Frontal cortex (tissue), 4 donors: ENCODE results near the gene ARL4D. TPM values are rescaled to one million over a fixed set of nuclear protein-coding genes. Genes with fewer than 3 reads are reported as not detected.
A peak's percentile ranks its signal among the peaks of the same experiment; 100 is the strongest.
"Not testable (repeated sequence)": the region's sequence is repeated elsewhere in the genome, so short reads cannot be mapped to it uniquely, and the experiment has no call there.

Experiments
- DNase-seq, 2 donors: peaks; one replicate each; pipeline ENCODE4 v3.0.0; 2012; ENCODE audit warnings: low spot score in 2 of 2
- FAIRE-seq: peaks from 2 replicates; lab custom pipeline; 2012; peaks lifted over from hg19 to GRCh38; lab: Jason Lieb, UNC
- total RNA-seq: library from RNA; depleted of rRNA; stranded (reverse); fragments of >200 nt; gene quantifications from one replicate; pipeline ENCODE4 v1.2.3, GENCODE V29; 2014
- donor health status: control.
- donor health status: control.
- donor health status: control.

The ARL4D gene
- total RNA-seq, 1 donor from 2014 or later, result 39.5 TPM

DNA sequence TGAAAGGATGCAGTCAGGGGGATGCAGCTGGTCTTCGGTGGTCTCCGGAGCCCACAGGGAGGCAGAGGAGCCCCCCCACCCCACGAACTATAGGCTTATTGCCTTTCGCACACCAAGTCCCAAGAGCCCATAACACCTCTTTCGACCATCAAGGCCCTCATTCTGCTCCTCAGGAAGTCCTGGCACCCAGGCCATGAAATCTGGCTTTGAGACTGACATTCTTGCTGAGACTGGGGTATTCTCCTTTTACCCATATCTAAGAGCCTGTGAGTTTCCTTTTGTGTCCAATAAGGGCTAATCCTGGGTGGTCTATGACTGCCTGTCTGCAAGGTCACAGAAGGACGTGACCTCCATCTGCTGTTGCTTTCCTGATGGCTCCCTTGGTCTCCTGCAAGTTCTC lies 6.4 kb upstream of the ARL4D start:
- DNase-seq, result no peak
- no peak for FAIRE-seq

- FAIRE-seq (no peak), DNase-seq (peak; percentile 74 to 83)
Observed at GRCh38 chr17:43393944-43394482, 4.8 kb upstream of the ARL4D start.

- DNase-seq, FAIRE-seq: not testable (repeated sequence)
Observed at GRCh38 chr17:43394696-43395095, 4.1 kb upstream of the ARL4D start.

DNA sequence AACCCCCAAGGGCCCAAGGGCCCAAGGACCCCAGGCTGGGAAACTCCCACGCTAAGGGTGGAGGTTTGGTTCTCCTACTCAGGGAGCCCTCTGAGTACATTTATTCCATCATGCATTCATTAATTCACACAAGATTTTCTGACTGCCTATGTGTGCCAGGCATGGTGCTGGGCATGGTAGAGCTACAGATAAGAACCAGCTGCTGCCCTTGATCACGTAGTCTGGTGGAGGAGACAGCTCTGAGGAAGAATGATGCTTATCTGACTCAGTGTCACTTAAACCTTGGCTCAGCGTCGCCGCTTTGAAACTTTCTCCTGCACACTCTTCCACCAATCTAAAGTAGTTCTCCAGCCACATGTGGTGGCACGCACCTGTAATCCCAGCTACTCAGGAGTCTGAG lies 3.6 kb upstream of the ARL4D start:
- FAIRE-seq (no peak), DNase-seq (no peak)

GRCh38 chr17:43396491-43397060 lies 2.2 kb upstream of the ARL4D start:
- DNase-seq (no peak), FAIRE-seq (no peak)

DNA sequence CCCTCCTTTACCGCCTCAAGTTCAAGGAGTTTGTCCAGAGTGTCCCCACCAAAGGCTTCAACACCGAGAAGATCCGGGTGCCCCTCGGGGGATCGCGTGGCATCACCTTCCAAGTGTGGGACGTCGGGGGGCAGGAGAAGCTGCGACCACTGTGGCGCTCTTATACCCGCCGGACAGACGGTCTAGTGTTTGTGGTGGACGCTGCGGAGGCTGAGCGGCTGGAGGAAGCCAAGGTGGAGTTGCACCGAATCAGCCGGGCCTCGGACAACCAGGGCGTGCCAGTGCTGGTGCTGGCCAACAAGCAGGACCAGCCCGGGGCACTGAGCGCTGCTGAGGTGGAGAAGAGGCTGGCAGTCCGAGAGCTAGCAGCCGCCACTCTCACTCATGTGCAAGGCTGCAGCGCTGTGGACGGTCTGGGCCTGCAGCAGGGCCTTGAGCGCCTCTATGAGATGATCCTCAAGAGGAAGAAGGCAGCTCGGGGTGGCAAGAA lies 1.1 kb downstream of the ARL4D start:
- no peak for DNase-seq
- no peak for FAIRE-seq

GRCh38 chr17:43400943-43401717 lies 2.3 kb downstream of the ARL4D start:
- DNase-seq (peak in 1 of 2 donors; percentile 42), FAIRE-seq (no peak)

- no peak for FAIRE-seq
- DNase-seq, result no peak
Observed at GRCh38 chr17:43402078-43402477, 3.3 kb downstream of the ARL4D start.

- no peak for DNase-seq
- no peak for FAIRE-seq
Observed at GRCh38 chr17:43402567-43402966, 3.8 kb downstream of the ARL4D start.

DNA sequence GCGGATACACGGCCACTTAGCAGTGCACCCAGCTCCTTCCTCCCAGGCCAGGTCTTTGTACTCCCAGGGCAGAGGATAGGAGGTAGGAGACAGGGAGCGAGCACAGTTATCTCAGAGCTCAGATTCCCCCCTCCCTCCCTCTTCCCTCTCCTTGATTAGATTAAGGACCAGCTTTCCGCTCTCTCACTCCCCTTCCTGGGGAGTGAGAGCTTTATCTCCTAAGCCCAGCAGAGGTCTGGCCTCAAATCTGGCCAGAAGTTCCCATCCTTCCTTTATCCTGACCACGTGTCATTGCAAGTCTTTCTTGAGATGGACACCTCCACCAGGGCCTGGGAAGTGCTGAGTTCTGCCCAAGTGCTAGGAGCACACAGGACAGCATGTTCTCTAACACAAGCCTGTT lies 5.1 kb downstream of the ARL4D start:
- FAIRE-seq (no peak), DNase-seq (no peak)

- no peak for FAIRE-seq
- no peak for DNase-seq
Observed at GRCh38 chr17:43405861-43406260, 7.1 kb downstream of the ARL4D start.

DNA sequence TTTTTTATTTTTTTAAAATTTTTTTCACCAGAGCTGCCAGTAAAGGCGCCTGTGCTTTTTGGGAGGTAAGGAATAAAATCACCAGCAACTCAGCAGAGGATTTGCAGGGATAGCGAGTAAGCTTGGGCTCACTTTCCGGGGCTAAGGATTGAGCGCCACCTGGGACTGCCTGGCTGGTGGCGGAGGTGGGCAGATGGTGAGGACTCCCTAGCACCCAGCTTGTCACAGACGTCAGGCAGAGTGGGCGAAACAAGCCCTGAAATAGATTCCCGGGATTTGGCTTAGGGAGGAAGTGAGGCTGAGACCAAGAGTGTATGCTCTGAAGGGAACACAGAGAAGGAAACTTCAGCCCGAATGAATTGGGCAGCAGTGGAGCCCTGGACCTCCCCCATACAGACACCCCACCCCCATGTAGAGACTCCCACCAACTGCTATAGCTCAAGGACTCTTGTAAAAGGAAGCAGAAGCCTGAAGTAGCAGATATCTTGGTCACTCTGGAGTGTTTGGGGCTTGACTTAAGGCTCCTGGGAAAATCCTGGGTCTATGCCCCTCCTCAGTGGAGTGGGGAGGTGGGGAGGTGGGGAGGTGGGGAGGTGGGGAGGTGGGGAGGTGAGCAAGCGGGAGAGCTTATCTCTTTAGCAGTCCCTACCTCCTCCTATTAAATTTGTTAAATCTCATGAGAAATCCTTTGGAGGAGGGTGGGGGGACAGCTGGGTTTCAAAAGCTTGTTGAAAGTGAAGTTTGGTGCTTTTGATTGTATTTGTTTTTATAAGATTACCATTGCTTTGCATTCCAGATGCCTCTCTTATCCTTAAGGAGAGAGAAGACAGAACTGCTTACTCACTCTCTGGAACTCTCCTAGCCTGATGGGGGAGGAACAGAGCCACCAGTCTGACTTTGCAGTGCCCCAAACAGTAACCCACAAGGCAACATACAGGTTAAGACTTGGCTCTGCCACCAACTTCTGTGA lies 8.2 kb downstream of the ARL4D start:
- no peak for DNase-seq

GRCh38 chr17:43409131-43409530 lies 10.3 kb downstream of the ARL4D start:
- DNase-seq, result no peak
- FAIRE-seq, result no peak

More for the DNA sequence above, 8.2 kb downstream of the ARL4D start:
- no peak for FAIRE-seq

- DNase-seq (no peak), FAIRE-seq (no peak)
Observed at GRCh38 chr17:43410557-43411368, 12.0 kb downstream of the ARL4D start.

GRCh38 chr17:43411369-43411677 lies 12.5 kb downstream of the ARL4D start:
- FAIRE-seq, result no peak
- no peak for DNase-seq

GRCh38 chr17:43411749-43412148 lies 13.0 kb downstream of the ARL4D start:
- FAIRE-seq (no peak), DNase-seq (no peak)

- DNase-seq (no peak), FAIRE-seq (no peak)
Observed at GRCh38 chr17:43412166-43412565, 13.4 kb downstream of the ARL4D start.

- FAIRE-seq (no peak), DNase-seq (no peak)
Observed at GRCh38 chr17:43416998-43417890, 18.5 kb downstream of the ARL4D start.
